Astrocyte (in vitro differentiated cells and primary cell): ENCODE measurements around the gene ZNF277. TPM values are rescaled to one million over a fixed set of nuclear protein-coding genes. Genes with fewer than 3 reads are reported as not detected.

Experiments used
- DNase-seq: peaks from one replicate; pipeline ENCODE4 v3.0.0-alpha.2; 2010; ENCODE audit warnings: low read depth
- FAIRE-seq: peaks from 2 replicates; lab custom pipeline; 2011; peaks lifted over from hg19 to GRCh38; lab: Jason Lieb, UNC
- H2AFZ ChIP-seq: 2 replicates; pipeline ENCODE4 v1.6.0; 2012; ENCODE audit warnings: low read depth, low read length, inconsistent platforms
- H3K27ac ChIP-seq: 2 replicates; pipeline ENCODE4 v1.5.1; 2011; ENCODE audit warnings: low read depth, low read length, inconsistent platforms
- H3K27me3 ChIP-seq: 2 replicates; pipeline ENCODE4 v1.6.0; 2011; ENCODE audit warnings: low read length, inconsistent platforms; ENCODE audit not compliant: insufficient read depth
- H3K36me3 ChIP-seq: 2 replicates; pipeline ENCODE4 v1.5.1; 2011; ENCODE audit warnings: low read length, inconsistent platforms; ENCODE audit not compliant: insufficient read depth
- H3K4me1 ChIP-seq: 2 replicates; pipeline ENCODE4 v1.5.1; 2011; ENCODE audit warnings: low read length, inconsistent platforms; ENCODE audit not compliant: insufficient read depth
- H3K4me2 ChIP-seq: 2 replicates; pipeline ENCODE4 v1.6.0; 2012; ENCODE audit warnings: low read length, inconsistent platforms
- H3K4me3 ChIP-seq: 2 replicates; pipeline ENCODE4 v1.5.1; 2011; ENCODE audit warnings: low read depth, mild to moderate bottlenecking, low read length, inconsistent platforms; ENCODE audit not compliant: insufficient read depth
- H3K79me2 ChIP-seq: 2 replicates; pipeline ENCODE4 v1.6.0; 2012; ENCODE audit warnings: mild to moderate bottlenecking, low read length, inconsistent platforms; ENCODE audit not compliant: insufficient read depth
- H3K9ac ChIP-seq: 2 replicates; pipeline ENCODE4 v1.6.0; 2012; ENCODE audit warnings: mild to moderate bottlenecking, low read length, inconsistent platforms
- H3K9me3 ChIP-seq: 2 replicates; pipeline ENCODE4 v1.5.1; 2012; ENCODE audit warnings: low read depth, mild to moderate bottlenecking, low read length, inconsistent platforms; ENCODE audit not compliant: insufficient read depth
- H4K20me1 ChIP-seq: 2 replicates; pipeline ENCODE4 v1.6.0; 2012; ENCODE audit warnings: low read length, inconsistent platforms; ENCODE audit not compliant: insufficient read depth
- H3K27ac Mint-ChIP-seq: one replicate; pipeline ENCODE4 v1.8.0; 2021; ENCODE audit warnings: mild to moderate bottlenecking, mixed read lengths; ENCODE audit not compliant: unreplicated experiment
- H3K27me3 Mint-ChIP-seq: one replicate; pipeline ENCODE4 v1.8.0; 2021; ENCODE audit warnings: low read depth, mixed read lengths; ENCODE audit not compliant: unreplicated experiment
- H3K36me3 Mint-ChIP-seq: one replicate; pipeline ENCODE4 v1.8.0; 2021; ENCODE audit warnings: low read depth, mixed read lengths; ENCODE audit not compliant: unreplicated experiment
- H3K4me1 Mint-ChIP-seq: one replicate; pipeline ENCODE4 v1.8.0; 2021; ENCODE audit warnings: low read depth, mixed read lengths; ENCODE audit not compliant: unreplicated experiment
- H3K4me3 Mint-ChIP-seq: one replicate; pipeline ENCODE4 v1.8.0; 2021; ENCODE audit warnings: mild to moderate bottlenecking, moderate library complexity, mixed read lengths; ENCODE audit not compliant: unreplicated experiment
- H3K9me3 Mint-ChIP-seq: one replicate; pipeline ENCODE4 v1.8.0; 2021; ENCODE audit warnings: mild to moderate bottlenecking, mixed read lengths; ENCODE audit not compliant: unreplicated experiment
- CTCF ChIP-seq: IDR thresholded peaks from 2 replicates; pipeline ENCODE4 v1.5.1; 2011; ENCODE audit warnings: low read depth, mild to moderate bottlenecking, inconsistent platforms, low read length, moderate library complexity; ENCODE audit not compliant: insufficient read depth
- EZH2 ChIP-seq: IDR thresholded peaks from 2 replicates; pipeline ENCODE4 v1.6.1; 2012; ENCODE audit warnings: mild to moderate bottlenecking, low read length, inconsistent platforms; ENCODE audit not compliant: insufficient read depth
- total RNA-seq: library from RNA; stranded (reverse); gene quantifications from 2 replicates; pipeline ENCODE4 v1.2.1, GENCODE V29; 2021

ZNF277 gene
- total RNA-seq, 1 donor from 2014 or later, result 23.0 TPM

- no peak overlapping the region for H3K4me2 ChIP-seq
- FAIRE-seq, result no peak
- no peaks in the 10 kb centered on the region for H3K36me3 ChIP-seq
- TF ChIP-seq EZH2 (no peak), CTCF (no peak)
- H3K4me3 ChIP-seq, result no peak overlapping the region
- no peak overlapping the region for H3K27ac ChIP-seq
- no peak overlapping the region for H3K9ac ChIP-seq
- no peaks in the 10 kb centered on the region for H4K20me1 ChIP-seq
- no peaks in the 10 kb centered on the region for H3K27me3 Mint-ChIP-seq
- H3K4me1 ChIP-seq, result no peaks in the 10 kb centered on the region
- H3K27me3 ChIP-seq, result no peaks in the 10 kb centered on the region
- peaks cover 13% of the 10 kb centered on the region for H3K4me1 Mint-ChIP-seq
- no peak overlapping the region for H2AFZ ChIP-seq
- DNase-seq, result no peak
- peaks cover under 1% of the 10 kb centered on the region for H3K79me2 ChIP-seq
- H3K4me3 Mint-ChIP-seq, result no peak overlapping the region
- H3K9me3 Mint-ChIP-seq, result no peaks in the 10 kb centered on the region
- no peak overlapping the region for H3K27ac Mint-ChIP-seq
- H3K36me3 Mint-ChIP-seq, result no peaks in the 10 kb centered on the region
- no peaks in the 10 kb centered on the region for H3K9me3 ChIP-seq
These were observed 37.6 kb upstream of the ZNF277 start for GRCh38 chr7:112168915-112169314.

GRCh38 chr7:112171673-112172072, 34.8 kb upstream of the ZNF277 start:
- H3K4me1 Mint-ChIP-seq, result peaks cover 5% of the 10 kb centered on the region
- H2AFZ ChIP-seq, result no peak overlapping the region
- FAIRE-seq (no peak), DNase-seq (no peak)
- H3K9me3 Mint-ChIP-seq, result no peaks in the 10 kb centered on the region
- H3K9me3 ChIP-seq, result no peaks in the 10 kb centered on the region
- no peaks in the 10 kb centered on the region for H3K27me3 ChIP-seq
- H3K36me3 Mint-ChIP-seq, result no peaks in the 10 kb centered on the region
- H3K36me3 ChIP-seq, result no peaks in the 10 kb centered on the region
- no peak overlapping the region for H3K9ac ChIP-seq
- peaks cover 4% of the 10 kb centered on the region for H3K79me2 ChIP-seq
- no peak overlapping the region for H3K4me2 ChIP-seq
- H4K20me1 ChIP-seq, result no peaks in the 10 kb centered on the region
- no peak overlapping the region for H3K4me3 ChIP-seq
- H3K27ac ChIP-seq, result no peak overlapping the region
- no peak for TF ChIP-seq CTCF
- TF ChIP-seq EZH2, result no peak
- no peak overlapping the region for H3K4me3 Mint-ChIP-seq
- H3K27ac Mint-ChIP-seq, result no peak overlapping the region
- no peaks in the 10 kb centered on the region for H3K27me3 Mint-ChIP-seq
- H3K4me1 ChIP-seq, result no peaks in the 10 kb centered on the region

GRCh38 chr7:112172870-112173567, 33.5 kb upstream of the ZNF277 start:
- Mint-ChIP-seq H3K9me3 (no peaks in the 10 kb centered on the region), H3K27me3 (no peaks in the 10 kb centered on the region), H3K4me3 (no peak overlapping the region), H3K36me3 (no peaks in the 10 kb centered on the region), H3K4me1 (peaks cover 2% of the 10 kb centered on the region), H3K27ac (no peak overlapping the region)
- Histone ChIP-seq H3K27me3 (no peaks in the 10 kb centered on the region), H3K4me1 (no peaks in the 10 kb centered on the region), H3K4me2 (no peak overlapping the region), H4K20me1 (no peaks in the 10 kb centered on the region), H3K9me3 (no peaks in the 10 kb centered on the region), H3K9ac (no peak overlapping the region), H2AFZ (no peak overlapping the region), H3K27ac (no peak overlapping the region), H3K79me2 (peaks cover 4% of the 10 kb centered on the region), H3K4me3 (no peak overlapping the region), H3K36me3 (no peaks in the 10 kb centered on the region)
- no peak for DNase-seq
- no peak for TF ChIP-seq CTCF
- TF ChIP-seq EZH2, result no peak
- no peak for FAIRE-seq
